ENCODE measurements around the gene NFKBIL1.

The NFKBIL1 gene

DNA sequence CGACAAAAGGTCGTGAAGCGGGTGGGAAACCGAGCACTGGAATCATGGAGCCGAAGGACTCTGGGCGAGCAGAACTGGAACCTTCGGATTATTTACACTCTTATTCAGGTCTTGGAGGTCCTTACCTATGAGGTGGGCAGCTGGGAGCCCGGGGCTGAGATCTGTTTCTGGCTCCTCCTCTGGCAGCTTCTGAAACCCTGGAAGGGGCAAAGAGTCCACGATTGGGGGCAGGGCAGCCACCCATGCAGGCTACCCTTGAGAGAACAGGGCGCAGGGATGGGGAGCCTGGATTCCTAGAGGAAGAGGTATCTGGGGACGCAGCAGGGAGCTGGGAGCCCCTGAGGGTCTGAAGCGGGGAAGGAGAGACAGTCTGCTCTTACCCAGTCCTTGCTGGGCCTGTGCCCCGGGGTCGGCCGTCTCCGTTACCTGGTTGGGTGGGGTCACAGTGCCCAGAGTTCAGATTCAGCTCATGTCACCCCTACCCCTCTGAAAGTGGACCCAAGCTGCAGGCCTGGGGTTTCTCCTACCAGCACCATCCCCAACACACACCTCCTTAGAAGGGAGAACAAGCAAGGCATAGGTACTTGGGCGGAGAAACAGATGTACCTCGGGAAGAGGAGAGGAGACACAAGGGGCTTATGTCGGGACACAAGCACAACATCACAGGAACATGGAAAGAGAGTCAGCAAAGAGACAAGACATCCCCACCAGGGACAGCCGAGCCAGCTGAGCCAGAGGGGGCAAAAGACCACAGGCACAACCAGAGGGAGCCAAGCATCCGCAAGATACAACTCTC lies 34.2 kb downstream of the NFKBIL1 start:
- DNase-seq (ENCODE audit: low read depth), result peak; percentile 54
- H3K4me3 ChIP-seq (ENCODE audit: low read depth, low read length), result peak overlapping the region; percentile 92
- TF ChIP-seq, protein P1, sequence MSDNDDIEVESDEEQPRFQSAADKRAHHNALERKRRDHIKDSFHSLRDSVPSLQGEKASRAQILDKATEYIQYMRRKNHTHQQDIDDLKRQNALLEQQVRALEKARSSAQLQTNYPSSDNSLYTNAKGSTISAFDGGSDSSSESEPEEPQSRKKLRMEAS (IDR thresholded peaks at IDR 0.05; ENCODE audit: low read depth, low read length), result no peak
- TF ChIP-seq, protein P2, sequence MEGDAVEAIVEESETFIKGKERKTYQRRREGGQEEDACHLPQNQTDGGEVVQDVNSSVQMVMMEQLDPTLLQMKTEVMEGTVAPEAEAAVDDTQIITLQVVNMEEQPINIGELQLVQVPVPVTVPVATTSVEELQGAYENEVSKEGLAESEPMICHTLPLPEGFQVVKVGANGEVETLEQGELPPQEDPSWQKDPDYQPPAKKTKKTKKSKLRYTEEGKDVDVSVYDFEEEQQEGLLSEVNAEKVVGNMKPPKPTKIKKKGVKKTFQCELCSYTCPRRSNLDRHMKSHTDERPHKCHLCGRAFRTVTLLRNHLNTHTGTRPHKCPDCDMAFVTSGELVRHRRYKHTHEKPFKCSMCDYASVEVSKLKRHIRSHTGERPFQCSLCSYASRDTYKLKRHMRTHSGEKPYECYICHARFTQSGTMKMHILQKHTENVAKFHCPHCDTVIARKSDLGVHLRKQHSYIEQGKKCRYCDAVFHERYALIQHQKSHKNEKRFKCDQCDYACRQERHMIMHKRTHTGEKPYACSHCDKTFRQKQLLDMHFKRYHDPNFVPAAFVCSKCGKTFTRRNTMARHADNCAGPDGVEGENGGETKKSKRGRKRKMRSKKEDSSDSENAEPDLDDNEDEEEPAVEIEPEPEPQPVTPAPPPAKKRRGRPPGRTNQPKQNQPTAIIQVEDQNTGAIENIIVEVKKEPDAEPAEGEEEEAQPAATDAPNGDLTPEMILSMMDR (IDR thresholded peaks at IDR 0.05; ENCODE audit: low read depth, low read length), result no peak
- TF ChIP-seq MYC (IDR thresholded peaks at IDR 0.05; ENCODE audit: low read depth, low read length) (no peak), POLR2A (IDR thresholded peaks at IDR 0.05; ENCODE audit: extremely low read depth, insufficient read length) (no peak)

DNA sequence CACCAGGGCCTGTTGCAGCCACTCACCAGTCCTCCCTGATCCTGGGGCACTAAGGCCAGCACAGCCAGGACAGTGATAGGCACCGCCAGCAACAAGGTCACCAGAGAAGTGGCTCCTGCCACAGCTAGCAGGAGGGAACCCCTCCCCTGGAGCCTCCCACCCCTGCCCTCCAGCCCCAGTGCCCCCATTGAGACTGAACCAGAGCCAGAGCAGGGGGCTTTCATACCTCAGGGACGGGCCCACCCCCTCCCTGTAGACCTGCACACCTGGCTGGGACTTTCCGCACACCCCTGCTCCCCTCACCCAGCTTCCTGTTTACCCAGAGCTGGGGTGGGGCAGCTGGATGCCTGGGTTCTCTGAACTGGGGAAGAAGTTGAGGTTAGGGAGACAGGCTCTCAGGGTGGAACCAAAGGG lies 34.8 kb downstream of the NFKBIL1 start, which contains the start of gene LTB:
Gene LTB (minus strand): TSS at position 195 of the 414 bp plus-strand sequence. CDS start 7 bp downstream, at position 188.
- TF ChIP-seq, protein P2 (IDR thresholded peaks at IDR 0.05; ENCODE audit: low read depth, low read length), result no peak
- TF ChIP-seq POLR2A (IDR thresholded peaks at IDR 0.05; ENCODE audit: extremely low read depth, insufficient read length) (no peak), MYC (IDR thresholded peaks at IDR 0.05; ENCODE audit: low read depth, low read length) (no peak)
- TF ChIP-seq, protein P1 (IDR thresholded peaks at IDR 0.05; ENCODE audit: low read depth, low read length), result no peak
- DNase-seq (ENCODE audit: low read depth), result peak; percentile 56
- peak within 1 kb of the TSS; percentile 92 for H3K4me3 ChIP-seq (ENCODE audit: low read depth, low read length)

DNA sequence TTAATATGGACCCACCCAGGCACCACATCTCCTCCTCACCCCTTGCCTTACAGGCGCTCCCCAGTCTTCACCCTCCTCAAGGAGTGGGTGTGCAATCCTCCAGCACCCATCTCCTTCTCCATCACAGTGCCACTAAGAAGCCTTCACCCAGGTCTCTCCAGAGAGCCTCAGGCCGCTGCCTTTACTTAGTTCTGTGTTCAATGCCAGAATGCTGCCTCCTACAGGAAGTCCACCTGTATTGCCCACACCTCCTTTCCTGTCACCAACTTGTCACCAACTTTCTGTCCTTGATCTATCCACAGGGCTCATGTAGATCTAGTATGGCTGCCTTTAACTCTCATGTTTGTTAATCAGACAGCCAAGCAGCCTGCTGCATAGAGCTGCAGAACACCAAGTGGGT lies 38.1 kb downstream of the NFKBIL1 start:
- H3K4me3 ChIP-seq (ENCODE audit: low read depth, low read length), result peak overlapping the region; percentile 58
- no peak for TF ChIP-seq MYC (IDR thresholded peaks at IDR 0.05; ENCODE audit: low read depth, low read length)
- TF ChIP-seq, protein P2 (IDR thresholded peaks at IDR 0.05; ENCODE audit: low read depth, low read length), result peak; percentile 65
- DNase-seq (ENCODE audit: low read depth), result peak; percentile 85

DNA sequence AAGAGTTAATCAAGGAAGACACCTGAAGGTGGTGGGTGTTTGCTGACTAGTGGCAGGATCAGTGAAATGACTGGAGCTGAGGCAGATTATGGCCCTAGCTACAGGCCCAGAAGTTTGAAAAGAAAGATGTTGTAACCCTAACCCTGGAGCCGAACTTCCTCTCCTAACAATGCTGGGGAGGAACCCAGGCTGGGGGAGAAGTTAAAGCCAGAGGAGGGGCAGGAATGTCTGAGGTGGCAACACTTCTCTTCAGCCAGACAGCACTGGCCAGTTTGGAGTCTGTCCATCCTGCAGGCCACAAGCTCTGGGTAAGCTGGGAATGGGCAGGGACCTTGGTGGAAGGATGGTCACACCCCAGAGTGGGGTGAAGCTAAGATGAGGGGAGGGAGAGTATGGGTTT lies 38.6 kb downstream of the NFKBIL1 start, which contains the start of gene LST1:
Gene LST1 (plus strand): TSS at position 270 of the 400 bp plus-strand sequence. CDS start 1,023 bp downstream, outside the sequence.
- peak within 1 kb of the TSS; percentile 73 for H3K4me3 ChIP-seq (ENCODE audit: low read depth, low read length)
- TF ChIP-seq, protein P2 (IDR thresholded peaks at IDR 0.05; ENCODE audit: low read depth, low read length), result no peak
- TF ChIP-seq POLR2A (IDR thresholded peaks at IDR 0.05; ENCODE audit: extremely low read depth, insufficient read length), result peak; percentile 13
- DNase-seq (ENCODE audit: low read depth), result peak; percentile 95

DNA sequence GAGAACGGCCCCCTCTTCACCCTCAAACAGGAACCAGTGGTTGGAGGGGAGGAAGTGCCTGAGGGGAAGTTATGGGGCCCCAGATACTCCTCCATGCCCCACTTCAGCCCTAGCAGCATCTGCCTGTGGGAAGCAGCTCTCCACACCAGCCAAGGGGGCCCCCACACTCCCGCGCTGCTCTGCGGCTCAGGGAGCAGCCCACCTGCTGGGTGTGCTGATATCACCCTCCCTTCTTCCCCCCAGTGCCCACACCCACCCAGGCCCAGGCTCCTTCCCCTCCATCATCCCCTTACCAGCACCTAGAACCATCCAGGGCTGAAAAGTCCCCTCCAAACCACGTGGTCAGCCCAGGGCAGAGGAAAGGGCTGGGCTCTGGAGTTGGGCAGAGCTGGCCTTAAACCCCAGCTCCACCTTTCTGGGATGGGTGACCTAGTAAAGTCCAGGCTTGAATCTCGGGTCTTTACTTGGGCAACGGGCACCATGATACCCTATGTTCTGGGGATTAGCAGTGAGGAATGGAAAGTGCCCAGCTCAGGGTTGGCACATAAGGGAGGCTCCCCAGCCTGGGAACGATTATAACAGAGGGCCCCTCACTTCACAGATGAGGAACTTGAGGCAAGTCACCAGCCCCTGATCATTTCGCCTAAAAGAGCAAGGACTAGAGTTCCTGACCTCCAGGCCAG lies 39.3 kb downstream of the NFKBIL1 start:
- DNase-seq (ENCODE audit: low read depth), result peak; percentile 99
- TF ChIP-seq POLR2A (IDR thresholded peaks at IDR 0.05; ENCODE audit: extremely low read depth, insufficient read length), result peak; percentile 17
- peak; percentile 76 for TF ChIP-seq MYC (IDR thresholded peaks at IDR 0.05; ENCODE audit: low read depth, low read length)
- TF ChIP-seq, protein P1 (IDR thresholded peaks at IDR 0.05; ENCODE audit: low read depth, low read length), result peak; percentile 97
- TF ChIP-seq, protein P2 (IDR thresholded peaks at IDR 0.05; ENCODE audit: low read depth, low read length), result no peak
- peak overlapping the region; percentile 73 for H3K4me3 ChIP-seq (ENCODE audit: low read depth, low read length)

Measured in NB4 (cell line).